ENCODE data around the gene MRPS33.

MRPS33 gene

GRCh38 chr7:140992422-140992821 is 22.3 kb downstream of the MRPS33 start:
- Histone ChIP-seq H3K4me3 (ENCODE audit: low read length, poor library complexity, severe bottlenecking) (no peak overlapping the region), H3F3A (ENCODE audit: low read depth) (no peaks in the 10 kb centered on the region), H3K9me3 (ENCODE audit: insufficient read depth, low read depth, low read length) (no peaks in the 10 kb centered on the region), H3K9ac (ENCODE audit: low read depth, low read length, poor library complexity, severe bottlenecking) (no peak overlapping the region), H3K4me2 (ENCODE audit: low read depth, low read length, poor library complexity, severe bottlenecking) (no peak overlapping the region), H3K27me3 (ENCODE audit: insufficient read depth, low read length, poor library complexity, severe bottlenecking) (no peaks in the 10 kb centered on the region), H2AFZ (ENCODE audit: low read length) (no peak overlapping the region), H3K79me2 (ENCODE audit: insufficient read depth, low read length) (no peaks in the 10 kb centered on the region), H4K20me1 (ENCODE audit: insufficient read depth, low read length, poor library complexity, severe bottlenecking) (no peaks in the 10 kb centered on the region), H3K36me3 (ENCODE audit: insufficient read depth, low read length) (no peaks in the 10 kb centered on the region), H3K4me1 (ENCODE audit: insufficient read depth, low read length, poor library complexity, severe bottlenecking) (no peaks in the 10 kb centered on the region), H3K9me2 (replicated peaks; ENCODE audit: low read depth, low read length) (no peaks in the 10 kb centered on the region)
- TF ChIP-seq, protein P1, sequence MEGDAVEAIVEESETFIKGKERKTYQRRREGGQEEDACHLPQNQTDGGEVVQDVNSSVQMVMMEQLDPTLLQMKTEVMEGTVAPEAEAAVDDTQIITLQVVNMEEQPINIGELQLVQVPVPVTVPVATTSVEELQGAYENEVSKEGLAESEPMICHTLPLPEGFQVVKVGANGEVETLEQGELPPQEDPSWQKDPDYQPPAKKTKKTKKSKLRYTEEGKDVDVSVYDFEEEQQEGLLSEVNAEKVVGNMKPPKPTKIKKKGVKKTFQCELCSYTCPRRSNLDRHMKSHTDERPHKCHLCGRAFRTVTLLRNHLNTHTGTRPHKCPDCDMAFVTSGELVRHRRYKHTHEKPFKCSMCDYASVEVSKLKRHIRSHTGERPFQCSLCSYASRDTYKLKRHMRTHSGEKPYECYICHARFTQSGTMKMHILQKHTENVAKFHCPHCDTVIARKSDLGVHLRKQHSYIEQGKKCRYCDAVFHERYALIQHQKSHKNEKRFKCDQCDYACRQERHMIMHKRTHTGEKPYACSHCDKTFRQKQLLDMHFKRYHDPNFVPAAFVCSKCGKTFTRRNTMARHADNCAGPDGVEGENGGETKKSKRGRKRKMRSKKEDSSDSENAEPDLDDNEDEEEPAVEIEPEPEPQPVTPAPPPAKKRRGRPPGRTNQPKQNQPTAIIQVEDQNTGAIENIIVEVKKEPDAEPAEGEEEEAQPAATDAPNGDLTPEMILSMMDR (conservative IDR thresholded peaks at IDR 0.05; ENCODE audit: low read length) = no peak
- TF ChIP-seq EZH2phosphoT487 (IDR thresholded peaks at IDR 0.05; ENCODE audit: borderline replicate concordance) = no peak

DNA sequence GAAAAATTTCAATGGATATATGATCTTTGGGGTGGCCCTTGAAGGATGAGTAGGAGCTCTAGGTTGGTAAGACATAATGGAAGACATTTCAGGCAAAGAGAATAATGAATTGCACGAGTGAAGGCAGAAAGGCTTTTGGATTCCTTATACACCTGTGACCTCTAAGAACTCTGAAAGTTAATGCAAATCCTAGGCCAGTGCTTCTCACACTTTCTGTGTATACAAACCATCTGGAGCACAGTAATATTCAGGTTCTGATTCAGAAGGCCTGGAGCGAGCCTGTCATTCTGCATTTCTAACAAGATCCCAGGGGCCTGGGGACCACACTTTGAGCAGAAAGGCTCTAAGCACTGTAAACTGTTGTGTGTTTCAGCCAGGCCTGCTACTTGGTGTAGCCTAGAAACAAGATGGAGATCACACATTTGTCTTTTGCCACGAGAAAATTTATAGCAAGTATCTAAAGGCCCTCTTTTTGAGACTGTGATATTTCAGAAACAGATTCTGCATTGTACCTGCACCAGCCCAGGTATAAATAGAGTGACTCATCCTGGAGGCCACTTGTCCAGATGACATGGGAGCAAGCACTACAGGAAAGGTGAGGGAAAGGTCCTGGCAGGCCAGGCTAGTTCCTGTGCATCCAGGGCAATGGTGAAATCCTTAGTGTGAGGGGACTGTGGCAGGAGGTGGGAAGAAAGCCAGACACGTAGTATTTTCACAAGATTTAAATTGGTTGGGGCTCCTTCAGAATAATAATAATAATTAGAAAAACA is 24.4 kb downstream of the MRPS33 start:
- Histone ChIP-seq H3K4me2 (ENCODE audit: low read depth, low read length, poor library complexity, severe bottlenecking) (no peak overlapping the region), H3K27me3 (ENCODE audit: insufficient read depth, low read length, poor library complexity, severe bottlenecking) (no peaks in the 10 kb centered on the region), H4K20me1 (ENCODE audit: insufficient read depth, low read length, poor library complexity, severe bottlenecking) (no peaks in the 10 kb centered on the region), H3K9me3 (ENCODE audit: insufficient read depth, low read depth, low read length) (no peaks in the 10 kb centered on the region), H3K9ac (ENCODE audit: low read depth, low read length, poor library complexity, severe bottlenecking) (no peak overlapping the region), H3K9me2 (replicated peaks; ENCODE audit: low read depth, low read length) (no peaks in the 10 kb centered on the region), H3K4me3 (ENCODE audit: low read length, poor library complexity, severe bottlenecking) (no peak overlapping the region), H2AFZ (ENCODE audit: low read length) (no peak overlapping the region), H3K4me1 (ENCODE audit: insufficient read depth, low read length, poor library complexity, severe bottlenecking) (no peaks in the 10 kb centered on the region), H3F3A (ENCODE audit: low read depth) (no peaks in the 10 kb centered on the region), H3K79me2 (ENCODE audit: insufficient read depth, low read length) (no peaks in the 10 kb centered on the region), H3K36me3 (ENCODE audit: insufficient read depth, low read length) (no peaks in the 10 kb centered on the region)
- TF ChIP-seq EZH2phosphoT487 (IDR thresholded peaks at IDR 0.05; ENCODE audit: borderline replicate concordance) = no peak
- TF ChIP-seq, protein P1 (conservative IDR thresholded peaks at IDR 0.05; ENCODE audit: low read length) = no peak

DNA sequence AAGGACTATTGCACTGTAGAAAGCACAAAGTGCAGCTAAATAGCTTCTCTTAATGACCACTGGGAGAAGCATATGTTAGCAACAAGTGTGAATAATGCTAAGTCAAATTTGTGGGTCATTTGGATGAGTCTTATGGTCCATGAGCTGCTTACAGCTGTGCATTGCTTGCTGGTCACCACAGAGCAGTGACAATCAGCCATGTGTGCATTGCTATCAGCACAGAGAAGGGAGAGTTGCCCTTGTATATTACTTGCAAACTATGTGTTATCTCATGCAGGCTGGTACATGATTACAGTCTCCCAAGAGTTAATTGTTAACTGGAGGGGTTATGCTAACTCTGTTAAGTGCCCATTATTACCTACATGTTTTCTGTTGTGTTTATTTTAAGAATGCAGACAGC is 25.7 kb downstream of the MRPS33 start:
- Histone ChIP-seq H4K20me1 (ENCODE audit: insufficient read depth, low read length, poor library complexity, severe bottlenecking) (no peaks in the 10 kb centered on the region), H3F3A (ENCODE audit: low read depth) (no peaks in the 10 kb centered on the region), H3K4me1 (ENCODE audit: insufficient read depth, low read length, poor library complexity, severe bottlenecking) (no peaks in the 10 kb centered on the region), H2AFZ (ENCODE audit: low read length) (no peak overlapping the region), H3K4me3 (ENCODE audit: low read length, poor library complexity, severe bottlenecking) (no peak overlapping the region), H3K27me3 (ENCODE audit: insufficient read depth, low read length, poor library complexity, severe bottlenecking) (no peaks in the 10 kb centered on the region), H3K4me2 (ENCODE audit: low read depth, low read length, poor library complexity, severe bottlenecking) (no peak overlapping the region), H3K79me2 (ENCODE audit: insufficient read depth, low read length) (no peaks in the 10 kb centered on the region), H3K9me3 (ENCODE audit: insufficient read depth, low read depth, low read length) (peaks cover 2% of the 10 kb centered on the region; the same call in 1 of the 2 replicates), H3K36me3 (ENCODE audit: insufficient read depth, low read length) (no peaks in the 10 kb centered on the region), H3K9me2 (replicated peaks; ENCODE audit: low read depth, low read length) (no peaks in the 10 kb centered on the region), H3K9ac (ENCODE audit: low read depth, low read length, poor library complexity, severe bottlenecking) (no peak overlapping the region)
- TF ChIP-seq EZH2phosphoT487 (IDR thresholded peaks at IDR 0.05; ENCODE audit: borderline replicate concordance) = no peak
- TF ChIP-seq, protein P1 (conservative IDR thresholded peaks at IDR 0.05; ENCODE audit: low read length) = no peak
